MCF 10A (cell line): Measurements from ENCODE around the gene ZBTB9. TPM values are rescaled to one million over a fixed set of nuclear protein-coding genes. Genes with fewer than 3 reads are reported as not detected.
"Not testable (repeated sequence)": the region's sequence is repeated elsewhere in the genome, so short reads cannot be mapped to it uniquely, and the experiment has no call there.

Experiments
- BruUV-seq: library from RNA; stranded (reverse); fragments of 400-500 nt; replicated peaks from 2 replicates; lab custom pipeline; 2021; lab: Mats Ljungman, UMichigan
- CTCF ChIA-PET: fragments of 300-600 bp; sonication (Branson Sonifier 250); formaldehyde crosslinking; extraction: SDS; loops from one replicate; lab custom pipeline; 2021; ENCODE audit warnings: antibody characterized with exemption, inconsistent platforms; lab: Yijun Ruan, JAX
- POLR2A ChIA-PET: fragments of 300-600, 350-650 bp; sonication (Branson Sonifier 250); formaldehyde crosslinking; extraction: SDS; loops from one replicate; lab custom pipeline; 2020; ENCODE audit warnings: antibody characterized with exemption, inconsistent platforms; lab: Yijun Ruan, JAX
- DNase-seq: peaks from one replicate; pipeline ENCODE4 v3.0.0-alpha.2; 2018; ENCODE audit not compliant: unreplicated experiment
- H3K27ac Mint-ChIP-seq: one replicate; pipeline ENCODE4 v1.8.0; 2022; ENCODE audit warnings: mild to moderate bottlenecking, low read depth, mixed read lengths; ENCODE audit not compliant: unreplicated experiment
- H3K27me3 Mint-ChIP-seq: one replicate; pipeline ENCODE4 v1.8.0; 2022; ENCODE audit warnings: mixed read lengths; ENCODE audit not compliant: insufficient read depth, unreplicated experiment
- H3K36me3 Mint-ChIP-seq: one replicate; pipeline ENCODE4 v1.8.0; 2022; ENCODE audit warnings: mild to moderate bottlenecking, moderate library complexity, mixed read lengths; ENCODE audit not compliant: insufficient read depth, unreplicated experiment
- H3K4me1 Mint-ChIP-seq: one replicate; pipeline ENCODE4 v1.8.0; 2022; ENCODE audit warnings: mixed read lengths; ENCODE audit not compliant: insufficient read depth, unreplicated experiment
- H3K4me3 Mint-ChIP-seq: one replicate; pipeline ENCODE4 v1.8.0; 2022; ENCODE audit warnings: mild to moderate bottlenecking, moderate library complexity, mixed read lengths; ENCODE audit not compliant: unreplicated experiment
- H3K9me3 Mint-ChIP-seq: one replicate; pipeline ENCODE4 v1.8.0; 2022; ENCODE audit warnings: mixed read lengths; ENCODE audit not compliant: unreplicated experiment
- CTCF ChIP-seq: fragments of 200-600 bp; IDR thresholded peaks from one replicate; pipeline ENCODE4 v1.8.0; 2022; ENCODE audit warnings: antibody characterized with exemption, mild to moderate bottlenecking; ENCODE audit not compliant: unreplicated experiment
- intact Hi-C: fragments of 100-400 bp; cut with micrococcal nuclease; formaldehyde crosslinking; loops from 2 replicates; pipeline ENCODE4 v1.14.1; 2022
- total RNA-seq: library from RNA; stranded (reverse); gene quantifications from 2 replicates; pipeline ENCODE4 v1.2.3, GENCODE V29; 2022

Gene ZBTB9
- total RNA-seq, 1 experiment from 2014 or later, result 7.5 TPM

- no TSS peak for BruUV-seq
- ChIA-PET POLR2A (interaction anchor here (1.4 kb wide), 1 partner anchor 24 kb away, joined by 3 read pairs; the partner anchor contains the start of gene ZBTB9), CTCF (no interaction called here)
- no peak for DNase-seq
- intact Hi-C loops, result no loop called here
- no peak overlapping the region for H3K27ac Mint-ChIP-seq
- no peak for TF ChIP-seq CTCF
- no peaks in the 10 kb centered on the region for H3K4me1 Mint-ChIP-seq
- H3K4me3 Mint-ChIP-seq, result no peak overlapping the region
- peaks cover 30% of the 10 kb centered on the region for H3K27me3 Mint-ChIP-seq
- no peaks in the 10 kb centered on the region for H3K9me3 Mint-ChIP-seq
- H3K36me3 Mint-ChIP-seq, result no peaks in the 10 kb centered on the region
These were observed 23.5 kb downstream of the ZBTB9 start for GRCh38 chr6:33477864-33478263.

GRCh38 chr6:33481192-33481591 is 26.8 kb downstream of the ZBTB9 start:
- H3K4me1 Mint-ChIP-seq, result no peaks in the 10 kb centered on the region
- no peaks in the 10 kb centered on the region for H3K9me3 Mint-ChIP-seq

GRCh38 chr6:33482620-33483019 is 28.2 kb downstream of the ZBTB9 start:
- CTCF ChIA-PET, intact Hi-C loops, H3K4me1 Mint-ChIP-seq, POLR2A ChIA-PET, H3K27ac Mint-ChIP-seq, H3K36me3 Mint-ChIP-seq, H3K9me3 Mint-ChIP-seq, DNase-seq, BruUV-seq, H3K4me3 Mint-ChIP-seq: not testable (repeated sequence)
- peaks cover 33% of the 10 kb centered on the region for H3K27me3 Mint-ChIP-seq

More at GRCh38 chr6:33481192-33481591, 26.8 kb downstream of the ZBTB9 start:
- no peak for TF ChIP-seq CTCF
- ChIA-PET POLR2A (no interaction called here), CTCF (no interaction called here)
- BruUV-seq, result no TSS peak
- DNase-seq, result peak; percentile 8
- Mint-ChIP-seq H3K36me3 (no peaks in the 10 kb centered on the region), H3K27me3 (peaks cover 30% of the 10 kb centered on the region), H3K4me3 (no peak overlapping the region), H3K27ac (no peak overlapping the region)
- intact Hi-C loops, result no loop called here

- no peak overlapping the region for H3K27ac Mint-ChIP-seq
- H3K36me3 Mint-ChIP-seq, result no peaks in the 10 kb centered on the region
- H3K4me3 Mint-ChIP-seq, result no peak overlapping the region
- TF ChIP-seq CTCF, result no peak
- intact Hi-C loops, result no loop called here
- POLR2A ChIA-PET, result no interaction called here
- no peak for DNase-seq
- H3K27me3 Mint-ChIP-seq, result peaks cover 39% of the 10 kb centered on the region
- no peaks in the 10 kb centered on the region for H3K4me1 Mint-ChIP-seq
- CTCF ChIA-PET, result interaction anchor here (0.8 kb wide), 1 partner anchor 15 kb away, joined by 4 read pairs; no protein-coding TSS in a partner anchor
- no TSS peak for BruUV-seq
- no peaks in the 10 kb centered on the region for H3K9me3 Mint-ChIP-seq
These were observed 29.3 kb downstream of the ZBTB9 start for GRCh38 chr6:33483678-33484077.

- CTCF ChIA-PET, H3K9me3 Mint-ChIP-seq, H3K4me1 Mint-ChIP-seq, intact Hi-C loops, H3K4me3 Mint-ChIP-seq, DNase-seq, H3K36me3 Mint-ChIP-seq, H3K27ac Mint-ChIP-seq, POLR2A ChIA-PET, BruUV-seq: not testable (repeated sequence)
- H3K27me3 Mint-ChIP-seq, result peaks cover 29% of the 10 kb centered on the region
These were observed 30.4 kb downstream of the ZBTB9 start for GRCh38 chr6:33484673-33485262.

- H3K9me3 Mint-ChIP-seq, CTCF ChIA-PET, DNase-seq, intact Hi-C loops, H3K4me1 Mint-ChIP-seq, BruUV-seq, H3K36me3 Mint-ChIP-seq, H3K4me3 Mint-ChIP-seq, H3K27ac Mint-ChIP-seq, POLR2A ChIA-PET: not testable (repeated sequence)
- H3K27me3 Mint-ChIP-seq, result peaks cover 21% of the 10 kb centered on the region
These were observed 31.3 kb downstream of the ZBTB9 start for GRCh38 chr6:33485680-33486079.
